Peyer's patch (tissue), 4 donors: ENCODE results near the gene CENPT. TPM values are rescaled to one million over a fixed set of nuclear protein-coding genes. Genes with fewer than 3 reads are reported as not detected.
A peak's percentile ranks its signal among the peaks of the same experiment; 100 is the strongest.
"Not testable (repeated sequence)": the region's sequence is repeated elsewhere in the genome, so short reads cannot be mapped to it uniquely, and the experiment has no call there.

Experiments
- DNase-seq, 3 donors: peaks; one replicate each; pipeline ENCODE4 v3.0.0-alpha.2; 2017 to 2019
- H3K27ac ChIP-seq, 4 donors: fragments of 200-600 bp; sonication (generic); one replicate each; pipeline ENCODE4 v1.5.1; 2016 to 2019
- H3K27me3 ChIP-seq, 2 donors: fragments of 200-600 bp; sonication (generic); one replicate each; pipeline ENCODE4 v1.5.1; 2019
- H3K36me3 ChIP-seq, 3 donors: fragments of 200-600 bp; sonication (generic); one replicate each; pipeline ENCODE4 v1.5.1; 2016 to 2019
- H3K4me1 ChIP-seq, 4 donors: fragments of 200-600 bp; sonication (generic); one replicate each; pipeline ENCODE4 v1.5.1; 2016 to 2019
- H3K4me3 ChIP-seq, 4 donors: fragments of 200-600 bp; sonication (generic); 1 replicate in 3 of 4; 2 replicates in 1 of 4; pipeline ENCODE4 v1.5.1; 2016 to 2019; ENCODE audit warnings: mild to moderate bottlenecking in 1 of 4
- H3K9me3 ChIP-seq, 4 donors: fragments of 200-600 bp; sonication (generic); one replicate each; pipeline ENCODE4 v1.5.1; 2016 to 2019; ENCODE audit warnings: mild to moderate bottlenecking in 1 of 4
- POLR2A ChIP-seq, 2 donors: fragments of 450-650 bp; IDR thresholded peaks; one replicate each; pipeline ENCODE4 v1.5.1; 2017; ENCODE audit warnings: antibody characterized with exemption in 2 of 2, mild to moderate bottlenecking in 2 of 2, moderate library complexity in 2 of 2
- total RNA-seq, 4 donors: library from RNA; depleted of rRNA; stranded (reverse); fragments of >200 nt; gene quantifications; one replicate each; pipeline ENCODE4 v1.1.0, GENCODE V29; 2016
- TF ChIP-seq, protein P1 (sequence below), 6 experiments: fragments of 450-650 bp in 4 of 6; fragments of 200-600 bp in 2 of 6; sonication (generic) in 1 of 6; IDR thresholded peaks; one replicate each; pipeline ENCODE4 v1.5.1; 2017 to 2019; ENCODE audit warnings: antibody characterized with exemption in 6 of 6, mild to moderate bottlenecking in 3 of 6, moderate library complexity in 1 of 6

CENPT gene
- total RNA-seq, 4 donors from 2014 or later: 64.8 to 138 (median 94.6) TPM

DNA sequence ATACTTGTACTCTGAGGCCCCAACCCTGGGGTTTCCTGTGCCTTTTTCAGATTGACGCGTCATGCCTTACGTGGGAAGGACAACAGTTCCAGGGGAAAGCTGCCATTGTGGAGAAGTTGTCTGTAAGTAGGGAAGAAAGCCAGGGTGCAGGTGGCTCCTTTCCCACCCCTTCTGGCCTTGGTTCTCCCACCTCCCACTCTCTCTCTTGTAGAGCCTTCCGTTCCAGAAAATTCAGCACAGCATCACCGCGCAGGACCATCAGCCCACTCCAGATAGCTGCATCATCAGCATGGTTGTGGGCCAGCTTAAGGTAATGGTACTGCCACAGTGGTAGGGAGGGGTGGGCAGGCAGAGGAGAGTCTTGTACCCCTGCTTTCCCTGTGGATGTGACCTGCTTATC is 20.8 kb upstream of the CENPT start:
- Histone ChIP-seq H3K9me3 (no peaks in the 10 kb centered on the region), H3K36me3 (peaks cover 0 to 55% (median 0%) of the 10 kb centered on the region in 3 donors), H3K27ac (no peak overlapping the region), H3K4me3 (no peak overlapping the region), H3K4me1 (peaks cover 0 to 19% (median under 1%) of the 10 kb centered on the region in 4 donors), H3K27me3 (no peaks in the 10 kb centered on the region)
- no peak for DNase-seq
- TF ChIP-seq POLR2A (IDR thresholded peaks at IDR 0.05): no peak
- TF ChIP-seq, protein P1, sequence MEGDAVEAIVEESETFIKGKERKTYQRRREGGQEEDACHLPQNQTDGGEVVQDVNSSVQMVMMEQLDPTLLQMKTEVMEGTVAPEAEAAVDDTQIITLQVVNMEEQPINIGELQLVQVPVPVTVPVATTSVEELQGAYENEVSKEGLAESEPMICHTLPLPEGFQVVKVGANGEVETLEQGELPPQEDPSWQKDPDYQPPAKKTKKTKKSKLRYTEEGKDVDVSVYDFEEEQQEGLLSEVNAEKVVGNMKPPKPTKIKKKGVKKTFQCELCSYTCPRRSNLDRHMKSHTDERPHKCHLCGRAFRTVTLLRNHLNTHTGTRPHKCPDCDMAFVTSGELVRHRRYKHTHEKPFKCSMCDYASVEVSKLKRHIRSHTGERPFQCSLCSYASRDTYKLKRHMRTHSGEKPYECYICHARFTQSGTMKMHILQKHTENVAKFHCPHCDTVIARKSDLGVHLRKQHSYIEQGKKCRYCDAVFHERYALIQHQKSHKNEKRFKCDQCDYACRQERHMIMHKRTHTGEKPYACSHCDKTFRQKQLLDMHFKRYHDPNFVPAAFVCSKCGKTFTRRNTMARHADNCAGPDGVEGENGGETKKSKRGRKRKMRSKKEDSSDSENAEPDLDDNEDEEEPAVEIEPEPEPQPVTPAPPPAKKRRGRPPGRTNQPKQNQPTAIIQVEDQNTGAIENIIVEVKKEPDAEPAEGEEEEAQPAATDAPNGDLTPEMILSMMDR (IDR thresholded peaks at IDR 0.05): no peak

DNA sequence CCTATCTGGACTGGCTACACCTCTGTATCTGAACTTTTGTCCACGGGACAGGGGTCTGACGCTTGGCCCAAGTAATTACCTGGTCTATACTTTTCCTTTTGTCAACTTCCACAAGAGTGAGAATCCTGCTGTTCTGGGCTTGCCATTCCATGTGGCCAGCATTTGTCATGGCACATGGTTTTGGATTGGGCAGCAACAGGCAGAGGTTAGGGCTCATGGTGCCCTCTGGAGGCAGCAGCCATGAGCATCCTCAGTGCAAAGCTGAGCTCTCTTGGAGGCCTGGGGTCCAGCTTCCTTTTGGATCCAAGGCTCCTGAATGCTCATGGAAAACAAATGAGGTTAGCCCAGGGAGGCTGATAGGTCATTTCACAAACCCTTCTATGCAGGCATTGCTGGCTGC is 17.8 kb upstream of the CENPT start:
- Histone ChIP-seq H3K27me3 (no peaks in the 10 kb centered on the region), H3K9me3 (no peaks in the 10 kb centered on the region), H3K4me1 (peaks cover 0 to 24% (median 0%) of the 10 kb centered on the region in 4 donors), H3K36me3 (peaks cover 0 to 51% (median 0%) of the 10 kb centered on the region in 3 donors), H3K27ac (no peak overlapping the region), H3K4me3 (no peak overlapping the region)
- peak in 1 of 3 donors; percentile 62 for DNase-seq
- TF ChIP-seq, protein P1 (IDR thresholded peaks at IDR 0.05): peak in 4 of 6 experiments; percentile 8 to 70 (median 60)
- no peak for TF ChIP-seq POLR2A (IDR thresholded peaks at IDR 0.05)

DNA sequence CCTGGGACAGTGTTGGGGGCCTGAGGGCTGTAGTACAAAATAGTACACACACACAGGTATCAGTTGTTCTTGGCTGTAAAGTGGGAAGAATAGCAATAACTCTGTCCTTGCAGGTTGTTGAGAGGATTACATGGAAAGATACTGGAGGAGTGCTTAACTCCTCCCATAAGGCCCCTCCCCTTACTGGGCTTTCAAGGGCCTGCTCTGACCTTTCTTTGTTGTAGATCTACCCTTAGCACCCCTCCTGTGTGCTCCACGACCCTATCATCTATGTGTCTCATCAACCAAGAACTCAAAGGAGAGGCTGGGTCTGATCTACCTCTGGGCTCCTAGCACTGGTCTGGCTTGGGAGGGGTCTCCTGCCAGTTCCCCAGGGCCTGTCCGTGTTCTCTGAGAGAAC is 17.1 kb upstream of the CENPT start:
- Histone ChIP-seq H3K36me3 (peaks cover 0 to 45% (median 0%) of the 10 kb centered on the region in 3 donors), H3K27ac (no peak overlapping the region), H3K27me3 (no peaks in the 10 kb centered on the region), H3K4me3 (no peak overlapping the region), H3K4me1 (peaks cover 0 to 24% (median 0%) of the 10 kb centered on the region in 4 donors), H3K9me3 (no peaks in the 10 kb centered on the region)
- DNase-seq: no peak
- TF ChIP-seq, protein P1 (IDR thresholded peaks at IDR 0.05): no peak

DNA sequence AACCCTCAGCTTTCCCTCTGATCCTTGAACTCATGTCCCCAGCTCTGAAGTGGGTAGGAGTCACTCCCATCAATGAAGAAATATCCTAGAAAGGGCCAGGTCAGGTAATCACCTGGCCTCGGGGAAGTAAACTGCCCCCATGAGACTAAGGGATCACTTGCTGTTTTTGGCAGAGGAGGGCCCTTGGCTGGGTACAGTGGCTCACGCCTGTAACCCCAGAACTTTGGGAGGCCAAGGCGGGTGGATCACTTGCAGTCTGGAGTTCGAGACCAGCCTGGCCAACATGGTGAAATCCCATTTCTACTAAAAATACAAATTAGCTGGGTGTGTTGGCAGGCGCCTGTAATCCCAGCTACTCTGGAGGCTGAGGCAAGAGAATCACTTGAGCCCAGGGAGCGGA is 16.6 kb upstream of the CENPT start:
- Histone ChIP-seq H3K27ac (peak overlapping the region in 1 of 4 donors; percentile 63), H3K36me3 (peaks cover 0 to 40% (median 0%) of the 10 kb centered on the region in 3 donors), H3K4me1 (peaks cover 0 to 24% (median 0%) of the 10 kb centered on the region in 4 donors)
- not testable (repeated sequence) for DNase-seq, H3K9me3 ChIP-seq, H3K4me3 ChIP-seq, H3K27me3 ChIP-seq

DNA sequence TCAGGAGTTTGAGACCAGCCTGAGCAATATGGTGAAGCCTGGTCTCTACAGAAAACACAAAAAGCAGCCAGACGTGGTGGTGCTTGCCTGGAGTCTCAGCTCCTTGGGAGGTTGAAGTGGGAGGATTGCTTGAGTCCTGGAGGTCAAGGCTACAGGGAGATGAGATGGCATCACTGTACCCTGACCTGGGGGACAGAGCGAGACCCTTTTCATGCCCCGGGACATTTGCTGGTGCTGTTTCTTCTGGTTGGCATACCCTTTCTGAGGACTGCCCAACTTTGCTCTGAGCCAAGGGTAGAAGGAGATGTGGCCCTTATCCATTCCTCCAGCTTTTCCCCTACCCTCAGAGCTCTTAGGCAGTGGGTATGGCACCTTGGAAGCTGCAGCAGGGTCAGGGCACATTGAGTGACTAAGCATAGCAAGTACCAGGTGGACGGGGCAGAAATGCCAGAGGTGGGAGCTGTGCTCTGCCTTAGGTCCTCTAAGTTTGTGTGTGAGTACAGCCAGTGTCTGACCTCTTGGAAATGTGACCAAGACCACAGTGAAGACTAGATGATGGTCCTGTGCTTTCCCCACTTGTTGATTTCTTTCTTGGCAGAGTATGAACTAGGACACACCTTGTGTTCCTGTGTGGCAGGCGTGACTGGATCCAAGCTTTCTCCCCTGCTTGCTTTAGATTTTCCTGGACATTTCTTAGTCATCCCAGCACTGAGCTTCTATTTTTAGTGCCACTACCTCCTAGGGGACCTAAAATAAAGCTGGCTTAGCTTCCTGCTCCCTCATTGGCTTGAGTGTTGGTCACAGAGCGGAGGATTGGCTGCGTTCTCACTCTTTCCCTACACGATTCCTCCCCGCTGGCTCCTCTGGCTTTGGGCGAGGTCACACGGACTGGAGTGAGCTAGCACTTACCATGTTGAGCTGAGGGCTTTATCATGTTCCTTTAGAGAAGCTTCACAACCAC is 15.4 kb upstream of the CENPT start:
- Histone ChIP-seq H3K4me3 (no peak overlapping the region), H3K27me3 (no peaks in the 10 kb centered on the region), H3K4me1 (peaks cover 0 to 36% (median 0%) of the 10 kb centered on the region in 4 donors), H3K27ac (peak overlapping the region in 2 of 4 donors; percentile 27 to 63), H3K36me3 (peaks cover 0 to 28% (median 0%) of the 10 kb centered on the region in 3 donors), H3K9me3 (no peaks in the 10 kb centered on the region)
- TF ChIP-seq, protein P1 (IDR thresholded peaks at IDR 0.05): no peak
- no peak for TF ChIP-seq POLR2A (IDR thresholded peaks at IDR 0.05)
- DNase-seq: no peak

DNA sequence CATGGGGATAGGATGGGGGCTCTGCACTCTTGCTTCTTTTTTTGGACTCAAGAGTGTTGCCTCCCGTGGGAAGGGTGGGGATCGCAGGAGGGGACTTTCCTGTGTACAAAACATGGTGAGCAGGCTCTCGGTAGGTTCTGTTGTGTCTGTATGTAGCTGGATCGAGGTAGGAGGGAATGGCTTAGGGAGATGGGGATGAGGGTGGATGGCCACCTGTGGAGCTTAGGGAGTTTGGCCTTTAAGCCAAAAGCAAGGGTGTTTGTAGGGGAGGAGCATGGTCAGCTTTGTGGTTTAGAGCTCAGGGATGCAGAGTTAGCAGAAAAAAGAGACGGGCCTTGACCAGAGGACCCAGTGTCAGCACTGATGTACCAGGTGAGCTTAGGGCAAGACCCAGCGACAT is 14.4 kb upstream of the CENPT start:
- TF ChIP-seq, protein P1 (IDR thresholded peaks at IDR 0.05): no peak
- TF ChIP-seq POLR2A (IDR thresholded peaks at IDR 0.05): no peak
- Histone ChIP-seq H3K27ac (peak overlapping the region in 1 of 4 donors; percentile 29), H3K4me3 (no peak overlapping the region), H3K9me3 (no peaks in the 10 kb centered on the region), H3K36me3 (peaks cover 0 to 18% (median 0%) of the 10 kb centered on the region in 3 donors), H3K4me1 (peaks cover 0 to 44% (median 1%) of the 10 kb centered on the region in 4 donors), H3K27me3 (no peaks in the 10 kb centered on the region)
- no peak for DNase-seq
